Neural cell (in vitro differentiated cells): Measurements from ENCODE around the gene SLFN14. TPM values are rescaled to one million over a fixed set of nuclear protein-coding genes. Genes with fewer than 3 reads are reported as not detected.

Experiments
- H2AFZ ChIP-seq: fragments of 200-600, 300-800 bp; sonication (generic), shearing (Covaris generic); 2 replicates; pipeline ENCODE4 v1.6.0; 2014; ENCODE audit warnings: low read depth, mild to moderate bottlenecking, antibody characterized with exemption, low read length, moderate library complexity
- H3F3A ChIP-seq: fragments of 200-600 bp; shearing (Covaris generic); 2 replicates; pipeline ENCODE4 v1.6.1; 2016; ENCODE audit warnings: mild to moderate bottlenecking, moderate library complexity, mixed read lengths, antibody characterized with exemption, low read length; ENCODE audit not compliant: insufficient read depth, poor library complexity, severe bottlenecking
- H3K27ac ChIP-seq: fragments of 200-600, 300-800 bp; sonication (generic), shearing (Covaris generic); 2 replicates; pipeline ENCODE4 v1.5.1; 2014; ENCODE audit warnings: mild to moderate bottlenecking, low read length, moderate library complexity
- H3K27me3 ChIP-seq: fragments of 300-800, 200-600 bp; sonication (generic), shearing (Covaris generic); 2 replicates; pipeline ENCODE4 v1.6.0; 2014; ENCODE audit warnings: mild to moderate bottlenecking, low read depth, low read length, moderate library complexity; ENCODE audit not compliant: insufficient read depth
- H3K36me3 ChIP-seq: fragments of 300-800, 200-600 bp; sonication (generic), shearing (Covaris generic); 2 replicates; pipeline ENCODE4 v1.5.1; 2014; ENCODE audit warnings: mild to moderate bottlenecking, antibody characterized with exemption, low read length, moderate library complexity; ENCODE audit not compliant: insufficient read depth
- H3K4me2 ChIP-seq: fragments of 300-800, 200-600 bp; sonication (generic), shearing (Covaris generic); 2 replicates; pipeline ENCODE4 v1.6.0; 2014; ENCODE audit warnings: mild to moderate bottlenecking, low read length
- H3K4me3 ChIP-seq: fragments of 300-800, 200-600 bp; sonication (generic), shearing (Covaris generic); 2 replicates; pipeline ENCODE4 v1.5.1; 2014; ENCODE audit warnings: mild to moderate bottlenecking, low read length, moderate library complexity
- H3K79me2 ChIP-seq: fragments of 200-600 bp; shearing (Covaris generic); replicated peaks from 2 replicates; pipeline ENCODE4 v1.6.0; 2014; ENCODE audit warnings: mild to moderate bottlenecking, low read length, moderate library complexity; ENCODE audit not compliant: insufficient read depth
- H3K9ac ChIP-seq: fragments of 300-800, 200-600 bp; sonication (generic), shearing (Covaris generic); 2 replicates; pipeline ENCODE4 v1.6.1; 2016; ENCODE audit warnings: mild to moderate bottlenecking, low read length, mixed read lengths
- H3K9me2 ChIP-seq: fragments of 200-600 bp; shearing (Covaris generic); 2 replicates; pipeline ENCODE4 v1.6.1; 2016; ENCODE audit warnings: mild to moderate bottlenecking, low read length, mixed read lengths; ENCODE audit not compliant: insufficient read depth
- H3K9me3 ChIP-seq: fragments of 200-600, 300-800 bp; sonication (generic), shearing (Covaris generic); 2 replicates; pipeline ENCODE4 v1.6.1; 2016; ENCODE audit warnings: mild to moderate bottlenecking, mixed run types, low read length, moderate library complexity, mixed read lengths
- H4K20me1 ChIP-seq: fragments of 200-600 bp; shearing (Covaris generic); 2 replicates; pipeline ENCODE4 v1.6.1; 2016; ENCODE audit warnings: mild to moderate bottlenecking, mixed run types; ENCODE audit not compliant: insufficient read depth
- EP300 ChIP-seq: fragments of 450-650 bp; conservative IDR thresholded peaks from 2 replicates; pipeline ENCODE4 v1.6.1; 2014; ENCODE audit warnings: antibody characterized with exemption, mild to moderate bottlenecking, moderate library complexity; ENCODE audit not compliant: poor library complexity, severe bottlenecking
- EZH2 ChIP-seq: fragments of 200-600, 300-800 bp; shearing (Covaris generic), sonication (generic); IDR thresholded peaks from 2 replicates; pipeline ENCODE4 v1.6.1; 2014; ENCODE audit warnings: antibody characterized with exemption, low read length, borderline replicate concordance, mild to moderate bottlenecking; ENCODE audit not compliant: insufficient read depth, poor library complexity, severe bottlenecking
- MXI1 ChIP-seq: fragments of 450-650 bp; conservative IDR thresholded peaks from 2 replicates; pipeline ENCODE4 v1.6.1; 2014; ENCODE audit warnings: antibody characterized with exemption, mild to moderate bottlenecking; ENCODE audit not compliant: poor library complexity, severe bottlenecking
- POLR2AphosphoS5 ChIP-seq: IDR thresholded peaks from 2 replicates; pipeline ENCODE4 v1.6.1; 2012
- RAD21 ChIP-seq: fragments of 450-650 bp; conservative IDR thresholded peaks from 2 replicates; pipeline ENCODE4 v1.6.1; 2014; ENCODE audit warnings: antibody characterized with exemption, mild to moderate bottlenecking, moderate library complexity
- SMC3 ChIP-seq: fragments of 450-650 bp; conservative IDR thresholded peaks from 2 replicates; pipeline ENCODE4 v1.6.1; 2014; ENCODE audit warnings: antibody characterized with exemption, mild to moderate bottlenecking, moderate library complexity; ENCODE audit not compliant: poor library complexity
- TAF1 ChIP-seq: IDR thresholded peaks from 2 replicates; pipeline ENCODE4 v1.6.1; 2012; ENCODE audit warnings: low read depth
- polyA minus RNA-seq: library from RNA; depleted of rRNA, polyadenylated mRNA; stranded (reverse); fragments of >200 nt; gene quantifications from 2 replicates; pipeline ENCODE4 v1.2.3, GENCODE V29; 2014
- polyA plus RNA-seq: library from polyadenylated mRNA; depleted of rRNA; stranded (reverse); fragments of >200 nt; gene quantifications from 2 replicates; pipeline ENCODE4 v1.2.3, GENCODE V29; 2014
- TF ChIP-seq, protein P1 (sequence below): fragments of 450-650 bp; IDR thresholded peaks from 2 replicates; pipeline ENCODE4 v1.5.1; 2014; ENCODE audit warnings: antibody characterized with exemption, mild to moderate bottlenecking, moderate library complexity; ENCODE audit not compliant: poor library complexity, severe bottlenecking
- TF ChIP-seq, protein P2 (sequence below): IDR thresholded peaks from 2 replicates; pipeline ENCODE4 v1.6.1; 2012; ENCODE audit warnings: borderline replicate concordance

SLFN14 gene
- polyA plus RNA-seq (not detected in 2 replicates), polyA minus RNA-seq (not detected in 2 replicates)

DNA sequence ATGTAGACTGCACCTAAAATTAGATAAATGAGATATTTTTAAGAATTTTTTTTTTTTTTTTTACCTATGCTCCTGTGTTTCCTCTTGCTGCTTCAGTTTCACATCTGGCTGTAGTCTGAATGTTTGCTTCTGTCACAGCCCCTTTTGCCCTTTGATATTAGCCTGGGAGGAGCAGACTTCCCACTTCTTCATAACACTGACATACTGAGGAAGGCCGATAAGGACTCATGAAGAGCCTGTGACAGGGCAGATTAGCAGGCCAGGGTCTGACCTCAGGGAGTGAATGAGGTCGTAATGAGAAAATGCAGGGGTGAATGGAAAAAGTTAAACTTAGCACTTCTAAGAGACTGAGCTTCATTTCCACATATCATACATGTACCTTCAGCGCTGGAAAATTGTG, at the start of gene SLFN14:
Gene SLFN14, minus strand, starts transcription at position 117 of the 400 bp plus-strand sequence. CDS start 2,757 bp downstream, outside the sequence.
- Histone ChIP-seq H3K27ac (no peak within 1 kb of the TSS), H3K9me3 (no peaks in the 10 kb centered on the region), H3K4me2 (no peak within 1 kb of the TSS), H3K79me2 (no peaks in the 10 kb centered on the region), H3K4me3 (no peak within 1 kb of the TSS), H4K20me1 (no peaks in the 10 kb centered on the region), H3F3A (no peaks in the 10 kb centered on the region), H3K36me3 (no peaks in the 10 kb centered on the region), H3K9ac (no peak within 1 kb of the TSS), H3K9me2 (no peaks in the 10 kb centered on the region), H2AFZ (no peak within 1 kb of the TSS), H3K27me3 (peaks cover 6% of the 10 kb centered on the region)
- no peak for TF ChIP-seq SMC3
- no peak for TF ChIP-seq RAD21
- no peak for TF ChIP-seq EP300
- TF ChIP-seq MXI1: no peak
- TF ChIP-seq EZH2: no peak
- TF ChIP-seq, protein P1, sequence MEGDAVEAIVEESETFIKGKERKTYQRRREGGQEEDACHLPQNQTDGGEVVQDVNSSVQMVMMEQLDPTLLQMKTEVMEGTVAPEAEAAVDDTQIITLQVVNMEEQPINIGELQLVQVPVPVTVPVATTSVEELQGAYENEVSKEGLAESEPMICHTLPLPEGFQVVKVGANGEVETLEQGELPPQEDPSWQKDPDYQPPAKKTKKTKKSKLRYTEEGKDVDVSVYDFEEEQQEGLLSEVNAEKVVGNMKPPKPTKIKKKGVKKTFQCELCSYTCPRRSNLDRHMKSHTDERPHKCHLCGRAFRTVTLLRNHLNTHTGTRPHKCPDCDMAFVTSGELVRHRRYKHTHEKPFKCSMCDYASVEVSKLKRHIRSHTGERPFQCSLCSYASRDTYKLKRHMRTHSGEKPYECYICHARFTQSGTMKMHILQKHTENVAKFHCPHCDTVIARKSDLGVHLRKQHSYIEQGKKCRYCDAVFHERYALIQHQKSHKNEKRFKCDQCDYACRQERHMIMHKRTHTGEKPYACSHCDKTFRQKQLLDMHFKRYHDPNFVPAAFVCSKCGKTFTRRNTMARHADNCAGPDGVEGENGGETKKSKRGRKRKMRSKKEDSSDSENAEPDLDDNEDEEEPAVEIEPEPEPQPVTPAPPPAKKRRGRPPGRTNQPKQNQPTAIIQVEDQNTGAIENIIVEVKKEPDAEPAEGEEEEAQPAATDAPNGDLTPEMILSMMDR: no peak
- no peak for TF ChIP-seq TAF1
- TF ChIP-seq, protein P2, sequence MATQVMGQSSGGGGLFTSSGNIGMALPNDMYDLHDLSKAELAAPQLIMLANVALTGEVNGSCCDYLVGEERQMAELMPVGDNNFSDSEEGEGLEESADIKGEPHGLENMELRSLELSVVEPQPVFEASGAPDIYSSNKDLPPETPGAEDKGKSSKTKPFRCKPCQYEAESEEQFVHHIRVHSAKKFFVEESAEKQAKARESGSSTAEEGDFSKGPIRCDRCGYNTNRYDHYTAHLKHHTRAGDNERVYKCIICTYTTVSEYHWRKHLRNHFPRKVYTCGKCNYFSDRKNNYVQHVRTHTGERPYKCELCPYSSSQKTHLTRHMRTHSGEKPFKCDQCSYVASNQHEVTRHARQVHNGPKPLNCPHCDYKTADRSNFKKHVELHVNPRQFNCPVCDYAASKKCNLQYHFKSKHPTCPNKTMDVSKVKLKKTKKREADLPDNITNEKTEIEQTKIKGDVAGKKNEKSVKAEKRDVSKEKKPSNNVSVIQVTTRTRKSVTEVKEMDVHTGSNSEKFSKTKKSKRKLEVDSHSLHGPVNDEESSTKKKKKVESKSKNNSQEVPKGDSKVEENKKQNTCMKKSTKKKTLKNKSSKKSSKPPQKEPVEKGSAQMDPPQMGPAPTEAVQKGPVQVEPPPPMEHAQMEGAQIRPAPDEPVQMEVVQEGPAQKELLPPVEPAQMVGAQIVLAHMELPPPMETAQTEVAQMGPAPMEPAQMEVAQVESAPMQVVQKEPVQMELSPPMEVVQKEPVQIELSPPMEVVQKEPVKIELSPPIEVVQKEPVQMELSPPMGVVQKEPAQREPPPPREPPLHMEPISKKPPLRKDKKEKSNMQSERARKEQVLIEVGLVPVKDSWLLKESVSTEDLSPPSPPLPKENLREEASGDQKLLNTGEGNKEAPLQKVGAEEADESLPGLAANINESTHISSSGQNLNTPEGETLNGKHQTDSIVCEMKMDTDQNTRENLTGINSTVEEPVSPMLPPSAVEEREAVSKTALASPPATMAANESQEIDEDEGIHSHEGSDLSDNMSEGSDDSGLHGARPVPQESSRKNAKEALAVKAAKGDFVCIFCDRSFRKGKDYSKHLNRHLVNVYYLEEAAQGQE: no peak
- TF ChIP-seq POLR2AphosphoS5: no peak

DNA sequence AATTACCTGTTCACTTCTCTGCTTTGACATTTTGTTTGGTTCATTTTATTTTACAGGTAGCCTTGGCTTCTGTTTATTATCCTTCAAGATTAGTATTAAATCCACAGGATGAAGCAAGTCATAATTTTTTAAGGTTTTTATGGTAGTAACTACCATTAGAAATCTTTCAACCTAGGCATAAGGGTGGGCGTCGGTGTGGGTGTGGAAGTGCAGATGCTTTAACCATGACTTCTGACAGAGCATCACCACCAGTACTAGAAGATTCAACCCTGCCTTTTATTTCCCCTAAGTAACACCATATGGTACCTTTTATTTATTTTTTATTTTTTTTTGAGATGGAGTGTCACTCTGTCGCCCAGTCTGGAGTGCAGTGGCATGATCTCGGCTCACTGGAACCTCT, 49.2 kb upstream of the SLFN14 start:
- H3K4me2 ChIP-seq: no peak overlapping the region

More for the DNA sequence above, 49.2 kb upstream of the SLFN14 start:
- no peaks in the 10 kb centered on the region for H3F3A ChIP-seq
- no peaks in the 10 kb centered on the region for H3K27me3 ChIP-seq
- H2AFZ ChIP-seq: no peak overlapping the region
- no peaks in the 10 kb centered on the region for H3K9me3 ChIP-seq
- H3K9me2 ChIP-seq: no peaks in the 10 kb centered on the region
- peaks cover 6% of the 10 kb centered on the region for H3K36me3 ChIP-seq
- TF ChIP-seq POLR2AphosphoS5 (no peak), RAD21 (no peak), EP300 (no peak), SMC3 (no peak), TAF1 (no peak), MXI1 (no peak), EZH2 (no peak)
- TF ChIP-seq, protein P2: no peak
- TF ChIP-seq, protein P1: no peak
- H3K9ac ChIP-seq: no peak overlapping the region
- H3K79me2 ChIP-seq: no peaks in the 10 kb centered on the region
- peaks cover 8% of the 10 kb centered on the region for H4K20me1 ChIP-seq
- no peak overlapping the region for H3K27ac ChIP-seq
- no peak overlapping the region for H3K4me3 ChIP-seq
